Measurements from ENCODE around the gene FREM1.

FREM1 gene

DNA sequence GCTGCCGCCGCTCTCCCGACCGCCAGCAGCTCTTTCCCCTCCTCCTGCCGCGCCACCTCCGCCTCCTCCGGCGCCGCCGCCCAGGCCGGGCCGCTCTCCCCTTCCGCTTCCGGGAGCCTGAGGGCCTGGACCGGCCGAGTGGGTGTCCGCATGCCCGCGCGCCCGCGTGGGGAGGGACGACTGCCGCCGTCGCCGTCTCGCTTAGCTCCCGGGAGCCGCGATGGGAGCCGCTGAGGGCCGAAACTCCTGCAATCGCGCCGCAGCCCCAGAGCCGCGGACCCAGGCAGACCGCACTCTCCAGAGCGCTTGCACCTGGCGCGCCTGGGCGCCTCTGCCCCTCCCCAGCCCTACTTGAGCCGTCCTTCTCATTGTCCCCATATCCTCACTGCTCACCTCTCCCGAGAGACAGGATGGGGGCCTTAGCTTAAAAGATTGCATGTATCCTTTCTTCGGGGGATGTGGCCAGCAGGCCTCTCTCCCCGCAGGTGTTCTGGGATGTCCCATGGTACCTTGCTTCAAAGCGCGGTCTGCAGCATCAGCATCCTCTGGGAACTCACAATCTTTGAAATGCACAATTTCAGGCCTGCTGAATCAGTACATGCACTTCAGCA is 216.9 kb downstream of the FREM1 start, which contains the start of gene ZDHHC21:
TSS of gene ZDHHC21 (minus strand) at position 182 of the 611 bp plus-strand sequence. CDS start 19,092 bp downstream, outside the sequence.
- DNase-seq, result peak; percentile 44

DNA sequence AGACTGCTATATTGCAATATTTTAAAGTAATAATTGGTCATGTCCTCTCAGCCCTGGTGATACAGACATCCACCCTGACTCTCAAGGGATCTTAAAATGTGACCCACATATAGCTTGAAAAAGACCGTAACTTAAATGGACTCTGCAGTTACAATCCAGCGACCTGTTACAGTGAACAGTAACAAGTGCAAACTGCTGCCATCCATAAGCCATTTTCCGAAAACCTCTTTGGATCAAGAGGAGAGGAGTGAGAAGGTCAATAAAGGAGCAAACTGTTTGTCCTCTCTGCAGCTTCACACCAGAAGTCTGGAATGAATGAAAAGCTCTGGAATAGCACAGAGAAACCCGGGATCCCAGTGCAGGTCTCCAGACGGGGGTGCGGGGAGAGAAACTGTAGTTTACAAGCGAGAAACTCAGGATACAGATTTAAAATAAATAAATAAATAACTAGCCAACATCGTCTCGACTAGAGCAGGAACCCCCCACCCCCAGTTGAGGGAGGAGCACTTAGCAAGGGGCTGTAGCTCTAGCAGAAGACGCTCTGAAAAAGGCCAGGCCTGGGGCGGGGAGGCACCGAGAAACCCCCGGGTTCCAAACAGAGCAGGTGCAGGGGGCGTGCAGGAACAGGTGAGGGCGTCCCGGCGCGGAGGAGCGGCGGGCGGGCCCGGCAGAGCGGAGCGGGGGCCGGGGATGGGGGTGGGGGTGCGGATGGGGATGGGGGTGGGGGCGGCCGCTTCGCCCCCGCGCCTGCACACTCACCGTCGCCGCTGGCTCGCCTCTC is 217.6 kb downstream of the FREM1 start:
- no peak for DNase-seq

DNA sequence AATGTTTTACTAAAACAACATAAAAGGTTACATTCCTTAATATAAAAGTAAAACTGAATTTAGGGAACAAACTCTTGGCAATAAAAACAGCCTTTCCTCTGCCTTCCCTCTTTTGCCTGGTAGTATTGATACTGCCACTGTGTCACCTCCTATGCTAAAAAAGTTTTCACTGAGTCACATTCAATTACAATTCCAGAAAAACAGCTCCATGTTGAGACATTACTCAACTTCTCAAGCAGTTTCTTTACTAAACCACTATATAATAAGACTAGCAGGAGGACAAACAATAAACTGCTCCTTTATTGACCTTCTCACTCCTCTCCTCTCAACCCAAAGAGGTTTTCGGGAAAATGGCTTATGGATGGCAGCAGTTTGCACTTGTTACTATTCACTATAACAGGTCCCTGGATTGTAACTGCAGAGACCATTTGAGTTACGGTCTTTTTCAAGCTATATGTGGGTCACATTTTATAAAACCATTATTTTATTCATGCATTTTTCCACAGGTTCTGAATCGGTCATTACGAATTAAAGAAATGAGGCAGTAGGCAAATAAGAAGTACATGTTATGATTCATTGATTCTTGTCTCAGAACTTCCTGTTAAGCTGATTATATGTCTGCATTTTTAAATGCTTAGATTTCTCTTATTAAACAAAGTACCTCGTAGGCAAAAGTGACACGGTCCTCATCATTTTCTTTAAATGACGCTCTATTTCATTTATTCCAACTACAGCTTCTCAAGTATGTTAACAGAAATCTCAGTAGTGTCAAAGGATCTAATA is 219.1 kb downstream of the FREM1 start:
- DNase-seq, result no peak

DNA sequence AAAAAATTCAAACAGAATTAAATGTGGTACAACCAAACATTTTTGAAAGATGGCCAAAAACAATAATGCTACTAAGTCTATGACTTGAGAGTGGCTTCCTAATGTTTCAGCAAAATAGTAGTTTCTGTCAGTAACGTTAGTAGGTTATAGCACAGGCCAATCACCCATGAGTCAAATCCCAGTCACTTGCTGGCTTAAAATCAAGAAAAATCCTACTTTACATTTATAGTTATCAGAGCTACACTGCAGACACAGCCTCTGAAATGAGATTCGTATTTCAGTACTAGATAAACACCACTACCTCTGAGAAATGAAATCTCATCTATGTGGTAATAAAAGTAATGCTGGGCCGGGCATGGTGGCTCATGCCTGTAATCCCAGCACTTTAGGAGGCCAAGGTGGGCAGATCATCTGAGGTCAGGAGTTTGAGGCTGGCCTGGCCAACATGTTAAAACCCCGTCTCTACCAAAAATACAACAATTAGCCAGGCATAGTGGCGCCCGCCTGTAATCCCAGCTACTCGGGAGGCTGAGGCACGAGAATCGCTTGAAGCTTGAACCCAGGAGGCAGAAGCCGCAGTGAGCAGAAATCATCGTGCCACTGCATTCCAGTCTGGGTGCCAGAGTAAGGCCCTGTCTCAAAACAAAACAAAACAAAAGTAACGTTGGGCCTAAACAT is 223.0 kb downstream of the FREM1 start:
- peak; percentile 69 for DNase-seq

DNA sequence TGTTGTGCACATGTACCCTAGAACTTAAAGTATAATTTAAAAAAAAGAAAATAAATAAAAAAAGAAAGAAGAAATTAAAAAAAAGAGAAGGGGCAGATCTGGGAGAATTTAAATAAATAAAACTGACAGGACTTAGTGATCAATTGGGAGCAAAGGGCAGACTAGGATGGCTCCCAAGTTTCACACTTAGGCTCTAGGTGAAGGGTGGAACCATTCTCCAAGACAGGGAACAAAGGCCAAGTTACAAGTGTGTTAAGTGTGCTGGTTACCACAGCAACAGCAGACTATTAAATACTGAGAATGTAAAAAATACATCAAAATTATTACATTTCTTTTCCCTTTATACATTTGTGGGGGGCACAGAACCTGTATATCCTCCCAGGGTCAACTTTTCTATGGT is 224.1 kb downstream of the FREM1 start:
- DNase-seq, result no peak
